Measurements from ENCODE around the gene MYPOP. TPM values are rescaled to one million over a fixed set of nuclear protein-coding genes. Genes with fewer than 3 reads are reported as not detected.

Gene MYPOP
- polyA plus RNA-seq, 3 donors = 0.08 to 5.9 (median 0.39) TPM

DNA sequence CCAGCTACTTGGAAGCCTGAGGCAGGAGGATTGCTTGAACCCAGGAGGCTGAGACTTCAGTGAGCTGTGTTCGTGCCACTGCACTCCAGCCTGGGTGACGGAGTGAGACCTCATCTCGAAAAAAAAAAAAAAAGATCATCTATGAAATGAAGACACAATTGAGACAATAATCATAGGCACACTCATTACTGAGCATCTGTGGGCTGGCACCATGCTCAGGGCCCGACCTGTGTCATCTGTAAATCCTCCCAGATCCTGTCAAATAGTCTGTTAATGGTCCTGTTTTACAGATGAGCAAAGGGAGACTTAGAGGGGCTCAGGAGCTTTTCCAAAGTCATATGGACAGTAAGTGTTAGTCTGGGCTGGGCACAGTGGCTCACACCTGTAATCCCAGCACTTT lies 16.3 kb upstream of the MYPOP start:
- intact Hi-C loops (cut with micrococcal nuclease) = no loop called here
- H3K36me3 Mint-ChIP-seq = no peaks in the 10 kb centered on the region
- no peak overlapping the region for H3K9ac ChIP-seq (ENCODE audit: insufficient read depth, low read length, poor library complexity, severe bottlenecking)
- H3K4me2 ChIP-seq (replicated peaks; ENCODE audit: extremely low read depth, low read length, poor library complexity, severe bottlenecking) = no peak overlapping the region
- H3K4me1 ChIP-seq (ENCODE audit: control insufficient read depth in 1 of 2, insufficient read depth in 2 of 2, low read length in 2 of 2) = no peaks in the 10 kb centered on the region
- TF ChIP-seq, protein P1, sequence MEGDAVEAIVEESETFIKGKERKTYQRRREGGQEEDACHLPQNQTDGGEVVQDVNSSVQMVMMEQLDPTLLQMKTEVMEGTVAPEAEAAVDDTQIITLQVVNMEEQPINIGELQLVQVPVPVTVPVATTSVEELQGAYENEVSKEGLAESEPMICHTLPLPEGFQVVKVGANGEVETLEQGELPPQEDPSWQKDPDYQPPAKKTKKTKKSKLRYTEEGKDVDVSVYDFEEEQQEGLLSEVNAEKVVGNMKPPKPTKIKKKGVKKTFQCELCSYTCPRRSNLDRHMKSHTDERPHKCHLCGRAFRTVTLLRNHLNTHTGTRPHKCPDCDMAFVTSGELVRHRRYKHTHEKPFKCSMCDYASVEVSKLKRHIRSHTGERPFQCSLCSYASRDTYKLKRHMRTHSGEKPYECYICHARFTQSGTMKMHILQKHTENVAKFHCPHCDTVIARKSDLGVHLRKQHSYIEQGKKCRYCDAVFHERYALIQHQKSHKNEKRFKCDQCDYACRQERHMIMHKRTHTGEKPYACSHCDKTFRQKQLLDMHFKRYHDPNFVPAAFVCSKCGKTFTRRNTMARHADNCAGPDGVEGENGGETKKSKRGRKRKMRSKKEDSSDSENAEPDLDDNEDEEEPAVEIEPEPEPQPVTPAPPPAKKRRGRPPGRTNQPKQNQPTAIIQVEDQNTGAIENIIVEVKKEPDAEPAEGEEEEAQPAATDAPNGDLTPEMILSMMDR (IDR thresholded peaks at IDR 0.05) = no peak
- peaks cover 22 to 49% (median 35%) of the 10 kb centered on the region in 3 donors for H3K27me3 Mint-ChIP-seq (ENCODE audit: low read depth in 3 of 3)
- no peaks in the 10 kb centered on the region for H3K4me1 Mint-ChIP-seq
- no peaks in the 10 kb centered on the region for H3K79me2 ChIP-seq (ENCODE audit: insufficient read depth, low read length)
- no peak overlapping the region for H2AFZ ChIP-seq (ENCODE audit: insufficient read depth, low read depth, low read length, poor library complexity, severe bottlenecking)
- H3K27me3 ChIP-seq (ENCODE audit: control insufficient read depth in 2 of 2, insufficient read depth in 2 of 2, low read length in 2 of 2) = no peaks in the 10 kb centered on the region
- no peak overlapping the region for H3K27ac ChIP-seq (ENCODE audit: low read depth in 1 of 2, low read length in 2 of 2)
- H3K9me3 ChIP-seq (replicated peaks in 1 of 2; ENCODE audit: control insufficient read depth in 1 of 2, insufficient read depth in 1 of 2, low read length in 2 of 2) = no peaks in the 10 kb centered on the region
- H3K27ac Mint-ChIP-seq = no peak overlapping the region
- 73% methylated on average over 3 of the region's 4 CpGs for WGBS (ENCODE audit: insufficient coverage)
- H3K36me3 ChIP-seq (replicated peaks in 1 of 2; ENCODE audit: control insufficient read depth in 1 of 2, insufficient read depth in 2 of 2, low read length in 2 of 2) = no peaks in the 10 kb centered on the region
- no peaks in the 10 kb centered on the region for H3K9me3 Mint-ChIP-seq
- DNase-seq = no peak
- no peaks in the 10 kb centered on the region for H4K20me1 ChIP-seq (ENCODE audit: insufficient read depth, low read length)
- peak overlapping the region in 1 of 2 donors; percentile 11 for H3K4me3 Mint-ChIP-seq
- H3K4me3 ChIP-seq (replicated peaks in 1 of 3; ENCODE audit: low read depth in 2 of 3, low read length in 3 of 3) = no peak overlapping the region

DNA sequence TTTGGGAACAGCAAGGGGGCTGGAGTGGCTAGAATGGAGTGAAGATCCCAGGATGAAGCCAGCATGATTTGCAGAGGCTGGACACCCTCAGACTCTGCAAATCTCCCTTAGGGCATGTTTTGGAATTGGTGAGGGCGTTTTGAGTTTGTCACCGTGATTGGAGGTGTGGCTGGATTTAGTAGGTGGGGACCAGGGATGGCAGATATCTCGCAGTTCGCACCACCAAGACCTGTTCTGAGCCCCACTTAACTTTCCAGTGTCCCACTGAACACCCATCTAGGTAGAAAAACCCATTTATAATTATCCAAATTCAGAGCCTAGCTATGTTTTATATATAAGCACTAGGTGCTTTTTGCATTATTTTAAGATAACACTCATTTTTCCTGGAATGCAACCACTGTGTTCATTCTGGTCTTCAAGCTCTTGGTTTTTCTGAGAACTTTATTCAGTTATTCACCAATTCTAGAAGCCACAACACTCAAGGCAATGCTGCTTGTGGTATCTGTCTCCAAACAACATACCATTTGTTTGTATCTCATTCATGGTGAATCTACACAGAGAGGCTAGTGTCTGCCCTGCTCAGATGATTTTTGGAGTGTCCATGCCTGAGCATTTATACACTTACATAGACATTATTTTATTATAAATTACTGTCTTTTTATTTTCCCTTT lies 15.1 kb upstream of the MYPOP start:
- TF ChIP-seq, protein P1 (IDR thresholded peaks at IDR 0.05) = no peak
- no peaks in the 10 kb centered on the region for H4K20me1 ChIP-seq (ENCODE audit: insufficient read depth, low read length)
- H3K36me3 Mint-ChIP-seq = no peaks in the 10 kb centered on the region
- H3K4me1 ChIP-seq (ENCODE audit: control insufficient read depth in 1 of 2, insufficient read depth in 2 of 2, low read length in 2 of 2) = no peaks in the 10 kb centered on the region
- no peak for DNase-seq
- H3K27me3 Mint-ChIP-seq (ENCODE audit: low read depth in 3 of 3) = peaks cover 27 to 53% (median 37%) of the 10 kb centered on the region in 3 donors
- H3K4me3 Mint-ChIP-seq = no peak overlapping the region
- no CpG with 5 or more reads among the region's 4 CpGs for WGBS (ENCODE audit: insufficient coverage)
- no peaks in the 10 kb centered on the region for H3K36me3 ChIP-seq (replicated peaks in 1 of 2; ENCODE audit: control insufficient read depth in 1 of 2, insufficient read depth in 2 of 2, low read length in 2 of 2)
- no peaks in the 10 kb centered on the region for H3K79me2 ChIP-seq (ENCODE audit: insufficient read depth, low read length)
- no peak overlapping the region for H3K4me3 ChIP-seq (replicated peaks in 1 of 3; ENCODE audit: low read depth in 2 of 3, low read length in 3 of 3)
- H3K27ac ChIP-seq (ENCODE audit: low read depth in 1 of 2, low read length in 2 of 2) = no peak overlapping the region
- H3K4me1 Mint-ChIP-seq = no peaks in the 10 kb centered on the region
- H3K4me2 ChIP-seq (replicated peaks; ENCODE audit: extremely low read depth, low read length, poor library complexity, severe bottlenecking) = no peak overlapping the region
- no peaks in the 10 kb centered on the region for H3K9me3 Mint-ChIP-seq
- H3K27me3 ChIP-seq (ENCODE audit: control insufficient read depth in 2 of 2, insufficient read depth in 2 of 2, low read length in 2 of 2) = no peaks in the 10 kb centered on the region
- H3K9ac ChIP-seq (ENCODE audit: insufficient read depth, low read length, poor library complexity, severe bottlenecking) = no peak overlapping the region
- H3K9me3 ChIP-seq (replicated peaks in 1 of 2; ENCODE audit: control insufficient read depth in 1 of 2, insufficient read depth in 1 of 2, low read length in 2 of 2) = no peaks in the 10 kb centered on the region
- intact Hi-C loops (cut with micrococcal nuclease) = no loop called here
- H2AFZ ChIP-seq (ENCODE audit: insufficient read depth, low read depth, low read length, poor library complexity, severe bottlenecking) = no peak overlapping the region
- no peak overlapping the region for H3K27ac Mint-ChIP-seq

All from CD14-positive monocyte (primary cell).